GM15510 (cell line): ENCODE measurements around the gene LIM2.

Experiments used
- POLR2A ChIP-seq: IDR thresholded peaks from 3 replicates; pipeline ENCODE4 v1.6.1; 2011; ENCODE audit warnings: borderline replicate concordance; ENCODE audit not compliant: insufficient read length; ENCODE audit errors: extremely low read depth

Gene LIM2

GRCh38 chr19:51399231-51399630 is 11.5 kb upstream of the LIM2 start:
- TF ChIP-seq POLR2A: no peak

- TF ChIP-seq POLR2A: no peak
Measured at GRCh38 chr19:51398096-51398704, 10.4 kb upstream of the LIM2 start.

- no peak for TF ChIP-seq POLR2A
Measured at GRCh38 chr19:51396175-51396574, 8.4 kb upstream of the LIM2 start.

GRCh38 chr19:51394050-51394836 is 6.5 kb upstream of the LIM2 start:
- TF ChIP-seq POLR2A: peak; percentile 82

- no peak for TF ChIP-seq POLR2A
Measured at GRCh38 chr19:51392701-51393100, 4.9 kb upstream of the LIM2 start.

GRCh38 chr19:51391073-51391611 is 3.4 kb upstream of the LIM2 start:
- no peak for TF ChIP-seq POLR2A

- no peak for TF ChIP-seq POLR2A
Measured at GRCh38 chr19:51389143-51389542, 1.4 kb upstream of the LIM2 start.

- no peak for TF ChIP-seq POLR2A
Measured at GRCh38 chr19:51386882-51387520, 773 bp downstream of the LIM2 start.

- no peak for TF ChIP-seq POLR2A
Measured at GRCh38 chr19:51382004-51382403, 5.8 kb downstream of the LIM2 start.

GRCh38 chr19:51380379-51380778 is 7.4 kb downstream of the LIM2 start:
- no peak for TF ChIP-seq POLR2A

- no peak for TF ChIP-seq POLR2A
Measured at GRCh38 chr19:51377422-51377821, 10.4 kb downstream of the LIM2 start.

GRCh38 chr19:51375504-51376221 is 12.1 kb downstream of the LIM2 start:
- TF ChIP-seq POLR2A: no peak

GRCh38 chr19:51372649-51373504 is 14.9 kb downstream of the LIM2 start, which contains the start of gene NKG7:
TSS of gene NKG7 (minus strand) at chr19:51372654. CDS start at chr19:51372535, 119 bp downstream.
- no peak for TF ChIP-seq POLR2A
